ENCODE data around the gene CCR3.

GRCh38 chr3:46214751-46215352, 27.4 kb upstream of the CCR3 start:
- TF ChIP-seq RCOR1 (IDR thresholded peaks at IDR 0.05; ENCODE audit: borderline replicate concordance in 1 of 2, low read depth in 2 of 2, low read length in 2 of 2), result no peak
- no peak for TF ChIP-seq ELF4 (CRISPR knock-in tag; IDR thresholded peaks at IDR 0.05)

Measured in K562 (cell line).